Astrocyte of the spinal cord (primary cell): ENCODE measurements around the gene BAMBI.

Source experiments
- DNase-seq: peaks from one replicate; pipeline ENCODE4 v3.0.0; 2011; ENCODE audit warnings: low read depth, low spot score
- H3K4me3 ChIP-seq: 2 replicates; pipeline ENCODE4 v1.5.1; 2011; ENCODE audit warnings: low read depth, mild to moderate bottlenecking, low read length, moderate library complexity
- in situ Hi-C: cut with HindIII; loops from 2 replicates; pipeline ENCODE4 v1.10.0; 2017; ENCODE audit warnings: low sequenced_read_pairs
- TF ChIP-seq, protein P1 (sequence below): IDR thresholded peaks from 2 replicates; pipeline ENCODE4 v1.5.1; 2012; ENCODE audit warnings: low read depth, mild to moderate bottlenecking, low read length, inconsistent platforms

BAMBI gene

DNA sequence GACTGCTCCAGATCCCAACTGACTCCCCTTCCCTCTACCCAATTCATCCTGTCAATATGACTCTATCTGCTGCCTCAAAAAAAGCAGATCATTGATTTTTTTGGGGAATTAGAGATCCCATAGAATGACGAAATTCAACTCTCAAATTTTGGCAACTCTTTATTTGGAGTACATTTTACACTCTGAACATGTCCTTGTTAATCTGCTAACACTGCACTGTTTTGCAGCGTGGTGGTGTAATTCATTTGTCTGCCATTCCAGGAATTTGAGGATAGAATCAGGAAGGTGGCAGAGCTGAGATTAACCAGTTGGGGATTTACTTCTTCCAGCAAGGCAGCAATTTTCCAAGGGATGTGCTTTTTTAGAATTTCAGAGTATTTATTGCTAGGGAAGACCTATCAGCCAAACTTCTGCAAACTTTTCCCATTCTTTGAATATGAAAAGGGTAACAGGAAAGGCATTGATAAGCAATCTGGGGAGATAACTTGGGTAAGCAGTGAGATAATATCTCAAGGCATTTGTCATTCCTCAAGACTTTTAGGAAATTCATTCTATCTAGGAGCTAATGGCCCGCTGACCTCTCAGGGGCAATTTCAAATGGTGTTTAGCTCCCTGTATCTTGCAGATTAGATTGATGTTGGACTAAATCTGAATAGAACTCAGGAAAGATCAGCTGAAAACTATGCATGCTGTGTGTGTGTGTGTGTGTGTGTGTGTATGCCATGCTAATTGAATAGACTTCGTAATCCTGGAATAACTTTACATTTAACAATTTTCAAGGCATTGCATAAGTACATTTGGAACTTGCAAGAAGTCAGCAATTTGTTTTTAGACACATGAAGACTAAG is 9.7 kb downstream of the BAMBI start:
- in situ Hi-C loops, result no loop called here
- DNase-seq, result no peak
- H3K4me3 ChIP-seq, result no peak overlapping the region
- TF ChIP-seq, protein P1, sequence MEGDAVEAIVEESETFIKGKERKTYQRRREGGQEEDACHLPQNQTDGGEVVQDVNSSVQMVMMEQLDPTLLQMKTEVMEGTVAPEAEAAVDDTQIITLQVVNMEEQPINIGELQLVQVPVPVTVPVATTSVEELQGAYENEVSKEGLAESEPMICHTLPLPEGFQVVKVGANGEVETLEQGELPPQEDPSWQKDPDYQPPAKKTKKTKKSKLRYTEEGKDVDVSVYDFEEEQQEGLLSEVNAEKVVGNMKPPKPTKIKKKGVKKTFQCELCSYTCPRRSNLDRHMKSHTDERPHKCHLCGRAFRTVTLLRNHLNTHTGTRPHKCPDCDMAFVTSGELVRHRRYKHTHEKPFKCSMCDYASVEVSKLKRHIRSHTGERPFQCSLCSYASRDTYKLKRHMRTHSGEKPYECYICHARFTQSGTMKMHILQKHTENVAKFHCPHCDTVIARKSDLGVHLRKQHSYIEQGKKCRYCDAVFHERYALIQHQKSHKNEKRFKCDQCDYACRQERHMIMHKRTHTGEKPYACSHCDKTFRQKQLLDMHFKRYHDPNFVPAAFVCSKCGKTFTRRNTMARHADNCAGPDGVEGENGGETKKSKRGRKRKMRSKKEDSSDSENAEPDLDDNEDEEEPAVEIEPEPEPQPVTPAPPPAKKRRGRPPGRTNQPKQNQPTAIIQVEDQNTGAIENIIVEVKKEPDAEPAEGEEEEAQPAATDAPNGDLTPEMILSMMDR, result no peak

DNA sequence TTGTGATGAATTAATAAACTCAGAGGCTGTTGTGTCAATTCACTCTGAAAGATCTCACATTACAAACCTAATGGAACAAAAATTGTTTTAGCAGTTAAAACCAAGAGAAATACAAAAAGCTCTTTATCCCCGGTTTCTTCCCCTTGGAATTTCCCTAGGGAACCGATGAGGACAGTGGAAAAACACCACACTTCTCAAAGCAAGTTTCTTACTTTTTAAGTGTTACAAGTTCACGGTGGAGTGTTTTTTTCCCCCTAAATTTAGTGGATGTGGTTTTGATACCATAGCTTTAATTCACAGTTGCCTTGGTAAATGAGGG is 10.3 kb downstream of the BAMBI start:
- TF ChIP-seq, protein P1, result no peak
- H3K4me3 ChIP-seq, result no peak overlapping the region
- in situ Hi-C loops, result no loop called here
- no peak for DNase-seq

DNA sequence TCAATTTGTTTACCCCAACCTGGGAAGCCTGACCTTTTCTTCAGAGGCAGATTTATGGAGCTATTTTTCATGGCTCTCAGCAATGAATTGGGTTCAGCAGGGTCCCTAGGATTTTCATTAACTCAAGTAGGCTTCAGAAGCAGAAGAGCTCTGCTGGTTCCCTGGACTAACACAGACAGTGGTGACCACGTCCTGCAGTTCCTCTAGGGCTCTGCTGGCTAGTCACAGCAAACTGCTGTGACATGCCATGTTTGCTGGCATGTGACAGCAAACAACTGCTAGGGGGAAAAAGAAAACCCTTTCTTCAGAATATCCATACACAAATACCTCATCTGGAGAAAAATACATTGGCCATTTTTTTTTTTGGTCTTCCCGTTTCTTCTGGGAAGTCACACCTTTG is 13.2 kb downstream of the BAMBI start:
- TF ChIP-seq, protein P1, result no peak
- in situ Hi-C loops, result no loop called here
- DNase-seq, result no peak
- no peak overlapping the region for H3K4me3 ChIP-seq

DNA sequence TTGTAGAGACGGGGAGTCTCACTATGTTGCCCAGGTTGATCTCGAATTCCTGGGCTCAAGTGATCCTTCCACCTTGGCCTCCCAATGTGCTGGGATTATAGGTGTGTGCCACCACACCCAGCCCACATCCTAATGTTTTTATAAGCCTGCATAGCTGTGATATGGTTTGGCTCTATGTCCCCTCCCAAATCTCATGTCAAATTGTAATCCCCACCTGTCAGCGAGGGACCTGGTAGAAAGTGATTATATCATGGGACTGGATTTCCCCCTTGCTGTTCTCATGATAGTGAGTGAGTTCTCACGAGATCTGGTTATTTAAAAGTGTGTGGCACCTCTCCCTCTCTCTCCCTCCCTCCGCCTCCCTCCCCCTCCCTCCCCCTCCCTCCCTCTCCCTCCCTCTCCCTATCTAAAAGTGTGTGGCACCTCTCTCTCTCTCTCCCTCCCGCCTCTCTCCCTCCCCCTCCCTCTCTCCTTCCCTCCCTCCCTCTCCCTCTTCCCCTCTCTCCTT is 13.9 kb downstream of the BAMBI start:
- DNase-seq, result no peak
- no peak overlapping the region for H3K4me3 ChIP-seq
- TF ChIP-seq, protein P1, result no peak
- in situ Hi-C loops, result no loop called here

DNA sequence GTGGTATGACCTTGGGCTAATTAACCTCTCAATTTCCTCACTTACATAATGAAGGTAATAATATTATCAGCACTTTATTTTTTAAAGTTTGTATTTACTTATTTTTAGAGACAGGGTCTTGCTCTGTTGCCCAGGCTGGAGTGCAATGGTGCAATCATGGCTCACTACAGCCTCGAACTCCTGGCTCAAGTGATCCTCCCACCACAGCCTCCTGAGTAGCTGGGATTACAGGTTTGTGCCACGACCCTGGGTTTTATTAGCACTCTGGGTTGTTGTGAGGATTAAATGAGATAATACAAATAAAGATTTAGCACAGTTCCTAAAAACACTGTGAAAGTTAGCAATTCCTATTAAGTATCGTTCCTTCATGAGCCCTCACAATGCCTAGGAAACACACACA is 14.7 kb downstream of the BAMBI start:
- DNase-seq, result no peak
- no peak overlapping the region for H3K4me3 ChIP-seq
- TF ChIP-seq, protein P1, result no peak
- in situ Hi-C loops, result no loop called here

DNA sequence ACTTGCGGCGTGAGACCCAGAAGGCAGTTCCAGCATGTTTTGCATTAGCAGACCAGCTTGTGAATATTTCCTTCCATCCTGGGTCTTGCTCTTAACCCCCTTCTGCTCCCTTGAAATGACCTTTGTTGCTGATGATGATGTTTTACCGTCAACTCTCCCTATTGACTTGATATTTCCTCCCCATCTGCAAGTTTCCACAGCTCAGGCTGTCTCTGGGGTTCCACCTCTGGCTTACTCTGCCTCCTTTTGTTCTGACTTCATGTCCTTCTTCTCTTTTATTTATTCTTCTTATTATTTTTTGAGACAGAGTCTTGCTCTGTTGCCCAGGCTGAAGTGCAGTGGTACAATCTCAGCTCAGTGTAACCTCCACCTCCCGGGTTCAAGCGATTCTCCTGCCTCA is 17.2 kb downstream of the BAMBI start:
- in situ Hi-C loops, result no loop called here
- TF ChIP-seq, protein P1, result no peak
- no peak for DNase-seq
- no peak overlapping the region for H3K4me3 ChIP-seq
